HepG2 (cell line): ENCODE measurements around the gene LIPC. TPM values are rescaled to one million over a fixed set of nuclear protein-coding genes. Genes with fewer than 3 reads are reported as not detected.

ENCODE experiments used
- ATAC-seq: fragments of 200-7000 bp; cut with Tn5 transposase; 3 replicates; pipeline ENCODE4 v1.9.1; 2020; ENCODE audit warnings: mild to moderate bottlenecking, moderate library complexity
- BruUV-seq: library from RNA; stranded (reverse); fragments of 400-500 nt; replicated peaks from 2 replicates; lab custom pipeline; 2021; lab: Mats Ljungman, UMichigan
- CTCF ChIA-PET: fragments of 300-600 bp; formaldehyde crosslinking; extraction: SDS; loops from one replicate; lab custom pipeline; 2021; ENCODE audit warnings: low total read pairs, inconsistent platforms, low intra/inter-chr PET ratio; lab: Yijun Ruan, JAX
- POLR2A ChIA-PET: fragments of 350-600 bp; sonication (Branson Sonifier 250); formaldehyde crosslinking; loops from one replicate; lab custom pipeline; 2020; ENCODE audit warnings: antibody characterized with exemption, inconsistent platforms; lab: Yijun Ruan, JAX
- DNase-seq: peaks from one replicate; pipeline ENCODE4 v3.0.0-alpha.2; 2015; ENCODE audit warnings: low spot score
- FAIRE-seq: peaks from 3 replicates; lab custom pipeline; 2011; peaks lifted over from hg19 to GRCh38; lab: Jason Lieb, UNC
- H2AFZ ChIP-seq: one replicate; pipeline ENCODE4 v1.6.1; 2011; ENCODE audit warnings: low read length, inconsistent platforms
- H3K27ac ChIP-seq: fragments of 300-600 bp; 3 replicates; pipeline ENCODE4 v1.8.0; 2011; ENCODE audit warnings: mixed run types, mild to moderate bottlenecking, mixed read lengths, low read length, inconsistent platforms; ENCODE audit not compliant: insufficient read depth; ENCODE audit errors: extremely low read length
- H3K27me3 ChIP-seq, 2 experiments: fragments of 200-600 bp in 1 of 2; 2 replicates in 1 of 2; 3 replicates in 1 of 2; pipeline versions ENCODE4 v1.6.0 to v1.8.0; 2011; ENCODE audit warnings: low read length in 2 of 2, mild to moderate bottlenecking in 2 of 2, moderate library complexity in 2 of 2, inconsistent platforms in 1 of 2; ENCODE audit not compliant: insufficient read depth in 2 of 2, control insufficient read depth in 1 of 2
- H3K36me3 ChIP-seq, 2 experiments: fragments of 200-600 bp in 1 of 2; replicated peaks in 1 of 2; 2 replicates in 1 of 2; 3 replicates in 1 of 2; pipeline versions ENCODE4 v1.5.1 to v1.8.0; 2011; ENCODE audit warnings: low read length in 2 of 2, inconsistent platforms in 1 of 2; ENCODE audit not compliant: insufficient read depth in 2 of 2, control insufficient read depth in 1 of 2
- H3K4me1 ChIP-seq: 2 replicates; pipeline ENCODE4 v1.5.1; 2012; ENCODE audit warnings: low read length, inconsistent platforms; ENCODE audit not compliant: insufficient read depth
- H3K4me2 ChIP-seq: 2 replicates; pipeline ENCODE4 v1.6.0; 2011; ENCODE audit warnings: low read depth, low read length, inconsistent platforms
- H3K4me3 ChIP-seq, 3 experiments: fragments of 200-600 bp in 1 of 3; sonication (generic), shearing (Covaris generic) in 1 of 3; replicated peaks in 1 of 3; 2 replicates each; pipeline ENCODE4 v1.5.1; 2011 to 2016; ENCODE audit warnings: low read length in 3 of 3, inconsistent platforms in 2 of 3, low read depth in 2 of 3, mild to moderate bottlenecking in 2 of 3, control low read depth in 1 of 3, mixed read lengths in 1 of 3; ENCODE audit not compliant: insufficient read depth in 1 of 3
- H3K79me2 ChIP-seq: one replicate; pipeline ENCODE4 v1.6.1; 2011; ENCODE audit warnings: low read length, inconsistent platforms; ENCODE audit not compliant: insufficient read depth
- H3K9ac ChIP-seq: 2 replicates; pipeline ENCODE4 v1.6.0; 2011; ENCODE audit warnings: mild to moderate bottlenecking, low read depth, low read length, inconsistent platforms; ENCODE audit not compliant: insufficient read depth
- H3K9me3 ChIP-seq: 2 replicates; pipeline ENCODE4 v1.5.1; 2012; ENCODE audit warnings: mild to moderate bottlenecking, low read length
- H4K20me1 ChIP-seq: 2 replicates; pipeline ENCODE4 v1.6.0; 2011; ENCODE audit warnings: inconsistent platforms, mild to moderate bottlenecking, low read length, moderate library complexity; ENCODE audit not compliant: insufficient read depth
- CHD2 ChIP-seq: IDR thresholded peaks from 2 replicates; pipeline ENCODE4 v1.6.1; 2011; ENCODE audit warnings: low read depth, low read length, improper control_type of control experiment
- RARA ChIP-seq: IDR thresholded peaks from 2 replicates; pipeline ENCODE4 v1.6.1; 2016; ENCODE audit warnings: missing genetic modification reagents, missing compliant biosample characterization
- WGBS: methylation state at CpG from one replicate; pipeline ENCODE4 v1.1.6; 2017; ENCODE audit warnings: low lambda C conversion rate; 5-methylcytosine and 5-hydroxymethylcytosine counted together
- in situ Hi-C: cut with HindIII; loops from 2 replicates; pipeline ENCODE4 v1.10.0; 2017; ENCODE audit warnings: low pct_unique_long_range_greater_than_20kb; ENCODE audit not compliant: extremely low pct_ligation_motif_present
- intact Hi-C: fragments of 100-400 bp; cut with micrococcal nuclease; formaldehyde crosslinking; loops from one replicate; pipeline ENCODE4 v1.10.0; 2022; ENCODE audit not compliant: unreplicated experiment
- polyA plus RNA-seq, 8 experiments: library from polyadenylated mRNA; depleted of rRNA in 3 of 8; stranded (reverse) in 7 of 8; unstranded in 1 of 8; fragments of >200 nt; fragmentation: Illumina TruSeq in 4 of 8; extraction: Trizol in 4 of 8; gene quantifications; 2 replicates each; pipeline versions ENCODE4 v1.2.1 to v1.2.3, GENCODE V29; 2011 to 2016; ENCODE audit warnings: low read depth in 4 of 8, missing spikeins in 1 of 8, mixed read lengths in 1 of 8; ENCODE audit not compliant: insufficient read depth in 1 of 8
- total RNA-seq, 5 experiments: library from RNA; depleted of rRNA; stranded (reverse); fragments of >200 nt; fragmentation: Illumina TruSeq; extraction: Trizol; gene quantifications; 2 replicates each; pipeline ENCODE4 v1.2.3, GENCODE V29; 2016; ENCODE audit warnings: low read depth in 1 of 5

LIPC gene
- total and polyA plus RNA-seq, 2 of the 13 experiments (the other 11 are each of a cell fraction or from before 2014, with no cell fraction given): 26.0 to 38.0 TPM

DNA sequence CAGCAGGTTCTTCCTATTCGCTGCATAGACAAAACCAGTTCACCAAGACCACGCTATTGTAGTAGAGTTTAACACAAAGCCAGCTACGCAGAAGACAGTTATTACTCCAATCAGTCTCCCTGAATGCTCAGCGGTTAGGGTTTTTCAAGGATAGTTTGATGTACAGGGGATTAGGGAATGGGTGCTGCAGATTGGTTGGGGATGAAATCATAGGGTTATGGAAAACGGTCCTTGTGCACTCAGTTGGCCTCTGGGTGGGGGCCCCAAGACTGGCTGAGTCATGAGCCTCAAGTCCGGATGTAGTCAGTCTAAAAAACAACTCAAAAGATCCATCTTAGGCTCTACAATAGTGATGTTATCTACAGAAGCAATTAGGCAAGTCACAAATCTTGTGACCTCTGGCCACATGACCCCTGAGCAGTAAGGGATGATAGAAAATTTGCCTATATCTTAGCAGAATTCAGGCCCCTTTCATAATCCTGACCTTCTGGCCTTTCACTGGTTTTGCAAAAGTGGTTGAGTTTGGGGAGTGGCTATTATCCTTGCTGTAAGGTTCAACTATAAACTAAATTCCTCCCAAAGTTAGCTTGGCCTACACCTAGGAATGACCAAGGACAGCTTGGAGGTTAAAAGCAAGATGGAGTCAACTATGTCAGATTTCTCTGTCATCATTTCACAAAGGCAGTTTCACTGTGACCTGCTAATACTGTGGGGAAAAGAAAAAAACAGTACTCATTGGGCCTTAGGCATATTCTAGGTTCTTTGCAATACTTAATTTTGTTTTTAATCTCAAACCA is 57.7 kb downstream of the LIPC start:
- no peaks in the 10 kb centered on the region for H3K36me3 ChIP-seq
- H3K9me3 ChIP-seq: peaks cover 6% of the 10 kb centered on the region; the same call in 1 of the 2 replicates
- no peak for TF ChIP-seq RARA (CRISPR knock-in tag)
- no peaks in the 10 kb centered on the region for H3K79me2 ChIP-seq
- CTCF ChIA-PET: no interaction called here
- H2AFZ ChIP-seq: no peak overlapping the region
- in situ Hi-C loops: no loop called here
- ATAC-seq (no peak), DNase-seq (no peak), FAIRE-seq (no peak)
- no peak overlapping the region for H3K9ac ChIP-seq
- H4K20me1 ChIP-seq: no peaks in the 10 kb centered on the region
- H3K4me3 ChIP-seq: no peak overlapping the region
- 98% methylated on average over 6 of the region's 6 CpGs for WGBS
- H3K4me1 ChIP-seq: peaks cover 6% of the 10 kb centered on the region; the same call in 1 of the 2 replicates
- BruUV-seq: no TSS peak
- H3K4me2 ChIP-seq: no peak overlapping the region
- no peaks in the 10 kb centered on the region for H3K27me3 ChIP-seq
- POLR2A ChIA-PET: interaction anchor here (2.8 kb wide), 1 partner anchor 12 kb away, joined by 13 read pairs; no protein-coding TSS in a partner anchor
- intact Hi-C loops: no loop called here
- no peak overlapping the region for H3K27ac ChIP-seq

DNA sequence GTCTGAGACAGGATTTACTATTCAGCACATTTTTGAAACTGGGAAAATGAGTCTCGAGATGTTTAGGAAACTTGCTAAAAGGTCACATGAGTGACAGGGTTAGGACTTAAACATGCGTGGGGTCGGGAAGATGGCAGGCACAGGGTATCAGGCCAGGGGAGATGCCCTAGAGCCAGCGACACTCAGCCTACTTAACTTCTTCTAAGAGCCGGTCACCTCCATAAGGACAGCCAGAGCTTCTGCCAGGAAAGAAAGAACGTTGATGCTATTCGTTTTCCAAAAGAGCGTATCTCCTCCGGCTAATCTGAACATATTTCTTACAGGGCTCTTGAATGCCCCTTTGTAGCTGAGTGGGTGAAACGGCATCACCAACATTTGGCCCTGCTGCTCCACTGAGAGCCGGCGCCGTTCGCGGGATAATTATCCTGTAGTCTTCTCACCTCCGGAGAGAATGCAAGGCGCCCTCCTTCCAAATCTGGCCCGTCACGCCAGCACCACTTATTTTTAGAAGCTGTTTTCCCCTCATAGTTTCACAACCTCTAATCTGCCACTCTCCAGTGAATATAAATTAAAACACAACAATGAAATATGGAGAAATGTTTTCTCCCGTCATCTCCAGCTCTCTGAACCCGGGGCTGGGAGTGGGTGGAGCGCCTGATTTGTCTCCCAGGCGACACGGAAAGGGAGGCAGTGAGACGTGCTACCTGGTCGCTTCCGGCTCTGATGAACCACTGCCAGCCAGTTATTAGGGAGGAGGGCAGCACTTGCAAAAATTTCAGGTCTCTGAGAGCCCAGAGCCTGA is 58.5 kb downstream of the LIPC start:
- in situ Hi-C loops: no loop called here

More for the DNA sequence above, 58.5 kb downstream of the LIPC start:
- Histone ChIP-seq H3K79me2 (no peaks in the 10 kb centered on the region), H3K9me3 (peaks cover 6% of the 10 kb centered on the region; the same call in 1 of the 2 replicates), H4K20me1 (no peaks in the 10 kb centered on the region), H3K4me3 (no peak overlapping the region), H3K4me2 (no peak overlapping the region), H3K27ac (no peak overlapping the region), H3K36me3 (no peaks in the 10 kb centered on the region), H3K4me1 (peaks cover 6% of the 10 kb centered on the region; the same call in 1 of the 2 replicates), H3K9ac (no peak overlapping the region), H2AFZ (no peak overlapping the region), H3K27me3 (no peaks in the 10 kb centered on the region)
- no peak for FAIRE-seq
- TF ChIP-seq CHD2: no peak
- CTCF ChIA-PET: no interaction called here
- POLR2A ChIA-PET: no interaction called here
- DNase-seq: no peak
- intact Hi-C loops: no loop called here
- WGBS: 96% methylated on average over 27 of the region's 27 CpGs
- no TSS peak for BruUV-seq
- no peak for ATAC-seq
